HEK293T (cell line): ENCODE measurements around the gene TOPORS.

Source experiments
- FOXK2 ChIP-seq: fragments of 450-650 bp; IDR thresholded peaks from 2 replicates; pipeline ENCODE4 v1.6.1; 2016; ENCODE audit warnings: mild to moderate bottlenecking
- FOXM1 ChIP-seq: fragments of 450-650 bp; IDR thresholded peaks from 2 replicates; pipeline ENCODE4 v1.6.1; 2017; ENCODE audit warnings: mild to moderate bottlenecking, borderline replicate concordance
- HDGF ChIP-seq: fragments of 450-650 bp; IDR thresholded peaks from 2 replicates; pipeline ENCODE4 v1.6.1; 2017; ENCODE audit warnings: antibody characterized with exemption, borderline replicate concordance
- L3MBTL2 ChIP-seq: fragments of 450-650 bp; conservative IDR thresholded peaks from 2 replicates; pipeline ENCODE4 v1.6.1; 2016; ENCODE audit warnings: mild to moderate bottlenecking
- LEF1 ChIP-seq: fragments of 450-650 bp; IDR thresholded peaks from 2 replicates; pipeline ENCODE4 v1.6.1; 2017; ENCODE audit warnings: mild to moderate bottlenecking, borderline replicate concordance
- NFRKB ChIP-seq: fragments of 450-650 bp; IDR thresholded peaks from 2 replicates; pipeline ENCODE4 v1.6.1; 2016; ENCODE audit warnings: mild to moderate bottlenecking, moderate library complexity
- SUZ12 ChIP-seq: fragments of 450-650 bp; IDR thresholded peaks from 2 replicates; pipeline ENCODE4 v1.6.1; 2016; ENCODE audit warnings: mild to moderate bottlenecking
- ZNF384 ChIP-seq: fragments of 450-650 bp; IDR thresholded peaks from 2 replicates; pipeline ENCODE4 v1.6.1; 2016

GRCh38 chr9:32545884-32546283 is 6.5 kb downstream of the TOPORS start:
- no peak for TF ChIP-seq NFRKB
- no peak for TF ChIP-seq FOXK2
- no peak for TF ChIP-seq ZNF384
- no peak for TF ChIP-seq FOXM1
- no peak for TF ChIP-seq LEF1
- TF ChIP-seq L3MBTL2: no peak
- no peak for TF ChIP-seq HDGF
- TF ChIP-seq SUZ12: no peak
